ENCODE results near the gene C1orf35.

DNA sequence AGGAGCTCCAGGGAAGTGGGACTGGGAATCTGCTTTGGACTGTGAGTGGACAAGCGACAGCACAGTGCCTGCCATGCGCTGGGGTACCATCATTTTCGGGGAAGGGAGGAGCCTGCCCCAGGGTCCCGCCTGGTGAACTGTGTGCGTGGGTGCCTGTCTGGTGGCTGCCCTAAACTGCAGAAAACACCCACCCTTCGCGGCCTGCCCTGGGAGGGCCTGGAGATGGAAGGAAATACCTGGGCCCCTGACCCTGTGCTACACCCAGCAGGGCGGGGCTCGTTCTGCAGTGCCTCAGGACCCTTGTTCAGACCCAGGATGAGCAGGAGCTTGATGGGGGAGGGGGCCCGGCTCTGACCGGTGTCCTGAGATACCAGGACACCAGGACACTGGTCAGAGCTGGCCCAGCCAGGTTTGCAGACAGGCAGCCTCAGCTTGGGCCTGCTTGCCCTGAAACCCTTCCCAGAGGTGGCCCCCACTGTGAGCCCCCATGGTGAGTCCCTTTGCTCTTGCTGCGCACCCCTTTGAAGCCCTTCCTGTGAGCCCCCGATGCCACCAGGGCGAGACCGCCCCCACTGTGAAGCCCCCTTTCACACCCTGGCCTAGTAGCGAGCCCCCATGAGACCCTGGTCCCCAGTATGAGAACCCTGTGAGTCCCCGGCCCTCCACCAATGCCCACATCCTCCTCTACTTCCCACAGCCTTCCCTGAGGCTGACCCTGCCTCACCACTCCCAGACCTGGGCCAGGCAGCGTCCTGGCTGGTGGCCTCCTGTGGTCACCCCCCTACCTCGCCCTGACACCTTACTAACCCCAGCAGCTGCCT is 49.2 kb upstream of the C1orf35 start:
- TF ChIP-seq, protein P1, sequence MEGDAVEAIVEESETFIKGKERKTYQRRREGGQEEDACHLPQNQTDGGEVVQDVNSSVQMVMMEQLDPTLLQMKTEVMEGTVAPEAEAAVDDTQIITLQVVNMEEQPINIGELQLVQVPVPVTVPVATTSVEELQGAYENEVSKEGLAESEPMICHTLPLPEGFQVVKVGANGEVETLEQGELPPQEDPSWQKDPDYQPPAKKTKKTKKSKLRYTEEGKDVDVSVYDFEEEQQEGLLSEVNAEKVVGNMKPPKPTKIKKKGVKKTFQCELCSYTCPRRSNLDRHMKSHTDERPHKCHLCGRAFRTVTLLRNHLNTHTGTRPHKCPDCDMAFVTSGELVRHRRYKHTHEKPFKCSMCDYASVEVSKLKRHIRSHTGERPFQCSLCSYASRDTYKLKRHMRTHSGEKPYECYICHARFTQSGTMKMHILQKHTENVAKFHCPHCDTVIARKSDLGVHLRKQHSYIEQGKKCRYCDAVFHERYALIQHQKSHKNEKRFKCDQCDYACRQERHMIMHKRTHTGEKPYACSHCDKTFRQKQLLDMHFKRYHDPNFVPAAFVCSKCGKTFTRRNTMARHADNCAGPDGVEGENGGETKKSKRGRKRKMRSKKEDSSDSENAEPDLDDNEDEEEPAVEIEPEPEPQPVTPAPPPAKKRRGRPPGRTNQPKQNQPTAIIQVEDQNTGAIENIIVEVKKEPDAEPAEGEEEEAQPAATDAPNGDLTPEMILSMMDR (IDR thresholded peaks at IDR 0.05; ENCODE audit: low read length): no peak
- TF ChIP-seq EZH2 (optimal IDR thresholded peaks at IDR 0.05; ENCODE audit: low read depth, low read length): no peak
- TF ChIP-seq EZH2phosphoT487 (IDR thresholded peaks at IDR 0.05; ENCODE audit: low read length): no peak
